NT2/D1 (cell line): ENCODE measurements around the gene PRSS57.

Experiments used
- DNase-seq: peaks from one replicate; pipeline ENCODE4 v3.0.0-alpha.2; 2011; ENCODE audit warnings: low read depth, low spot score
- H3K27me3 ChIP-seq: 2 replicates; pipeline ENCODE4 v1.6.0; 2011; ENCODE audit warnings: mild to moderate bottlenecking; ENCODE audit not compliant: insufficient read length, insufficient read depth
- H3K36me3 ChIP-seq: 2 replicates; pipeline ENCODE4 v1.6.1; 2011; ENCODE audit warnings: mild to moderate bottlenecking, low read length, mixed read lengths; ENCODE audit not compliant: insufficient read depth, insufficient read length
- H3K4me1 ChIP-seq: 2 replicates; pipeline ENCODE4 v1.5.1; 2011; ENCODE audit not compliant: insufficient read depth, insufficient read length
- H3K4me3 ChIP-seq: 2 replicates; pipeline ENCODE4 v1.5.1; 2011; ENCODE audit warnings: low read depth; ENCODE audit not compliant: insufficient read length
- H3K9ac ChIP-seq: 2 replicates; pipeline ENCODE4 v1.6.0; 2011; ENCODE audit warnings: low read depth; ENCODE audit not compliant: insufficient read length
- H3K9me3 ChIP-seq: 2 replicates; pipeline ENCODE4 v1.5.1; 2011; ENCODE audit warnings: mild to moderate bottlenecking, low read length; ENCODE audit not compliant: insufficient read depth
- SUZ12 ChIP-seq: IDR thresholded peaks from 2 replicates; pipeline ENCODE4 v1.6.1; 2011; ENCODE audit not compliant: insufficient read length, insufficient read depth; ENCODE audit errors: extremely low read depth
- YY1 ChIP-seq: IDR thresholded peaks from 2 replicates; pipeline ENCODE4 v1.6.1; 2011; ENCODE audit not compliant: insufficient read length, insufficient read depth
- ZNF274 ChIP-seq: IDR thresholded peaks from 2 replicates; pipeline ENCODE4 v1.6.1; 2011; ENCODE audit warnings: mild to moderate bottlenecking, low read depth, low read length

Gene PRSS57

DNA sequence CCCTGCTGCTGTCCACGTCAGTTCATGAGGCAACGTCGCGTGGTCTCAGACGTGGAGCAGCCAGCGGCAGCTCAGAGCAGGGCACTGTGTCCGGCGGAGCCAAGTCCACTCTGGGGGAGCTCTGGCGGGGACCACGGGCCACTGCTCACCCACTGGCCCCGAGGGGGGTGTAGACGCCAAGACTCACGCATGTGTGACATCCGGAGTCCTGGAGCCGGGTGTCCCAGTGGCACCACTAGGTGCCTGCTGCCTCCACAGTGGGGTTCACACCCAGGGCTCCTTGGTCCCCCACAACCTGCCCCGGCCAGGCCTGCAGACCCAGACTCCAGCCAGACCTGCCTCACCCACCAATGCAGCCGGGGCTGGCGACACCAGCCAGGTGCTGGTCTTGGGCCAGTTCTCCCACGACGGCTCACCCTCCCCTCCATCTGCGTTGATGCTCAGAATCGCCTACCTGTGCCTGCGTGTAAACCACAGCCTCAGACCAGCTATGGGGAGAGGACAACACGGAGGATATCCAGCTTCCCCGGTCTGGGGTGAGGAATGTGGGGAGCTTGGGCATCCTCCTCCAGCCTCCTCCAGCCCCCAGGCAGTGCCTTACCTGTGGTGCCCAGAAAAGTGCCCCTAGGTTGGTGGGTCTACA lies 12.5 kb downstream of the PRSS57 start:
- Histone ChIP-seq H3K4me1 (peaks cover 16% of the 10 kb centered on the region), H3K27me3 (no peaks in the 10 kb centered on the region), H3K9me3 (no peaks in the 10 kb centered on the region), H3K4me3 (no peak overlapping the region), H3K9ac (peak overlapping the region; percentile 10), H3K36me3 (peaks cover 27% of the 10 kb centered on the region)
- DNase-seq: no peak
- TF ChIP-seq YY1 (no peak), ZNF274 (no peak), SUZ12 (no peak)

DNA sequence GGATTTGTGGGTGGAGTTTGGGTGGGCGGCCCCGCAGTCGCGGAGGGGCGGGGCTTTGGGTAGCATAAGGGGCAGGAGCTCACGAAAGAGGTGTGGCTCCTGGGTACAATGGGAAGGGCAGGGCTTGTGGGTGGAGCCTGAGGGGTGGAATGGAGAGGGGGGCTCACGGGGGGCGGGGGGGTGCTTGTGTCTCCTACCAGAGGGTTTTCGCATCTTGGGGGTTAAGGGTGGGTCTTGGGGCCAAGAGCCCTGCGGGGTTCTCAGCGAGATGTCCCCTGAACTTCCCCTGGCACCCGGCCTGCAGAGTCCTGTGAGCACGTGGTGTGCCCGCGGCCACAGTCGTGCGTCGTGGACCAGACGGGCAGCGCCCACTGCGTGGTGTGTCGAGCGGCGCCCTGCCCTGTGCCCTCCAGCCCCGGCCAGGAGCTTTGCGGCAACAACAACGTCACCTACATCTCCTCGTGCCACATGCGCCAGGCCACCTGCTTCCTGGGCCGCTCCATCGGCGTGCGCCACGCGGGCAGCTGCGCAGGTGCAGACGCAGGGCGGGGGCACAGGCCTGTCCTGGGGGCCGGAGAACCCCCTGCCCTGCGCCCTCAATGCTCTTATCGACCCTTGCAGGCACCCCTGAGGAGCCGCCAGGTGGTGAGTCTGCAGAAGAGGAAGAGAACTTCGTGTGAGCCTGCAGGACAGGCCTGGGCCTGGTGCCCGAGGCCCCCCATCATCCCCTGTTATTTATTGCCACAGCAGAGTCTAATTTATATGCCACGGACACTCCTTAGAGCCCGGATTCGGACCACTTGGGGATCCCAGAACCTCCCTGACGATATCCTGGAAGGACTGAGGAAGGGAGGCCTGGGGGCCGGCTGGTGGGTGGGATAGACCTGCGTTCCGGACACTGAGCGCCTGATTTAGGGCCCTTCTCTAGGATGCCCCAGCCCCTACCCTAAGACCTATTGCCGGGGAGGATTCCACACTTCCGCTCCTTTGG lies 13.9 kb downstream of the PRSS57 start:
- Histone ChIP-seq H3K9ac (peak overlapping the region; percentile 27), H3K9me3 (no peaks in the 10 kb centered on the region), H3K36me3 (peaks cover 27% of the 10 kb centered on the region), H3K4me1 (peaks cover 23% of the 10 kb centered on the region), H3K4me3 (no peak overlapping the region), H3K27me3 (peaks cover 5% of the 10 kb centered on the region)
- TF ChIP-seq SUZ12: no peak
- no peak for TF ChIP-seq ZNF274
- TF ChIP-seq YY1: no peak
- DNase-seq: peak; percentile 88

DNA sequence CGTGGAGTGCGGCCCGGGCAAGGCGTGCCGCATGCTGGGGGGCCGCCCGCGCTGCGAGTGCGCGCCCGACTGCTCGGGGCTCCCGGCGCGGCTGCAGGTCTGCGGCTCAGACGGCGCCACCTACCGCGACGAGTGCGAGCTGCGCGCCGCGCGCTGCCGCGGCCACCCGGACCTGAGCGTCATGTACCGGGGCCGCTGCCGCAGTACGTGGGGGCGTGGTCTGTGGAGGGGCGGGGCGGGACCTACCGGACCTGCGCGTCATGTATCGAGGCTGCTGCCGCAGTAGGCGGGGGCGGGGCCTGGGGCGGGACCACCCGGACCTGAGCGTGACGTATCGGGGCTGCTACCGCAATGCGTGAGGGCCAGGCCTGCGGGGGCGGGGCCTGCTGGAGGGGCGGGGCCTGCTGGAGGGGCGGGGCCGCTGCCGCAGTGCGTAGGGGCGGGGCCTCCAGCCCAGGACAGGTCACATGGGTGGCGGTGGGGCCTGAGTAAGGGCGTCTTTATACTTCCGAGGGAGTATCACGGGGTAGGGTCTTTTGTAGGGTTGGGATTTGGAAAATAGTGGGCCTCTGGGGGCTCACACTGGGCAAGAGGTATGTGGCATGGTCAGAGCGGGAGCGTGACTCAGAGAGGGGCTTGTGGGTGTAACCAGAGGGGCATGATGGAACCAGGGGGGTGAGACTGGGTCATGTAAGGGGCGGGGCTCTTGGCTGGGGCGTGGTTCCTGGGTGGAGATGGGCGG lies 14.8 kb downstream of the PRSS57 start:
- H3K27me3 ChIP-seq: peaks cover 11% of the 10 kb centered on the region
- no peaks in the 10 kb centered on the region for H3K9me3 ChIP-seq
- H3K36me3 ChIP-seq: peaks cover 27% of the 10 kb centered on the region
- peaks cover 26% of the 10 kb centered on the region for H3K4me1 ChIP-seq
- no peak for TF ChIP-seq SUZ12
- no peak for TF ChIP-seq ZNF274
- no peak for TF ChIP-seq YY1
- H3K9ac ChIP-seq: peak overlapping the region; percentile 95
- peak; percentile 98 for DNase-seq
- H3K4me3 ChIP-seq: peak overlapping the region; percentile 82

DNA sequence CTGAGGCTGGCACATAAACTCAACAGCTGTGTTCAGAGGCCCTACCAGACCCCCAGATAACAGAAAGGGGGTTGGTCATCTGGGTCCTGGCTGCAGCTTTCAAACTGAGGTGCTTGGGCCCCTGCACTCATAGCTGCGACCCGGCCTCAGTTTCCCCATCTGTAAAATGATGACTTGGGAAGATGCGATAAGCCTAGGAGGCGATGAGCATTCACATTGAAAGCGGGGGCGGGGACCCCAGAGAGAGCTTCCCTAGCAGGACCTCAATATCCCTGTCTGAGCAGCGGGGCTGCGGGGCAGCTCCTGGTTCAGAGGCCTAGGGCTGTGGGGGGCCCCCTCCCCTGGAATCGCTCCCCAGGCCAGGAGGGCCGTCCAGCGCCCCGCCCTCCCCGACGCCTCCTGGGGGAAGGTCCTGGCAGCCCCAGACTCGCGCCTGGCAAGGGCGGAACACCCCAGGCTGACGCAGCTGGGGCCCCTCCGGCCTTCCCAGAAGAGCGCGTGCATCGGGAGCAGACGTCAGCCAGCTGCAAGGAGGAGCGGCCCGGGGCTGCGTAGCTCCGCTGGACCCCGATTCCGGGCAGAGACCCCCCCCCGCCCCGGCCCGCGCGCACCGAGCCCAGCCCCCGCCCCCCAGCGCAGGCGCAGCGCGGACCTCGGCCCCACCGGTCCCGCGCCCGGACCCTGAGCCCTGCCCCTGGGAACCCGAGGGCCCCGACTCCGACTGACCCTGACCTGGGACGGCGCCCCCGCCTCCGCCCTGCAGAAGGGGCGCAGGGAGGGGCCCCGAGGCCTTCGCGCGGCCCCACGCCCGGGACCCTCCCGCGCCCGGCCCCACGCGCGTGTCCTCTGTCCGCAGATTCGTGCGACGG lies 15.6 kb downstream of the PRSS57 start:
- TF ChIP-seq YY1 (no peak), ZNF274 (no peak), SUZ12 (no peak)
- H3K4me3 ChIP-seq: peak overlapping the region; percentile 82
- peaks cover 12% of the 10 kb centered on the region for H3K27me3 ChIP-seq
- no peak for DNase-seq
- no peaks in the 10 kb centered on the region for H3K9me3 ChIP-seq
- H3K9ac ChIP-seq: peak overlapping the region; percentile 95
- peaks cover 24% of the 10 kb centered on the region for H3K4me1 ChIP-seq
- peaks cover 27% of the 10 kb centered on the region for H3K36me3 ChIP-seq

DNA sequence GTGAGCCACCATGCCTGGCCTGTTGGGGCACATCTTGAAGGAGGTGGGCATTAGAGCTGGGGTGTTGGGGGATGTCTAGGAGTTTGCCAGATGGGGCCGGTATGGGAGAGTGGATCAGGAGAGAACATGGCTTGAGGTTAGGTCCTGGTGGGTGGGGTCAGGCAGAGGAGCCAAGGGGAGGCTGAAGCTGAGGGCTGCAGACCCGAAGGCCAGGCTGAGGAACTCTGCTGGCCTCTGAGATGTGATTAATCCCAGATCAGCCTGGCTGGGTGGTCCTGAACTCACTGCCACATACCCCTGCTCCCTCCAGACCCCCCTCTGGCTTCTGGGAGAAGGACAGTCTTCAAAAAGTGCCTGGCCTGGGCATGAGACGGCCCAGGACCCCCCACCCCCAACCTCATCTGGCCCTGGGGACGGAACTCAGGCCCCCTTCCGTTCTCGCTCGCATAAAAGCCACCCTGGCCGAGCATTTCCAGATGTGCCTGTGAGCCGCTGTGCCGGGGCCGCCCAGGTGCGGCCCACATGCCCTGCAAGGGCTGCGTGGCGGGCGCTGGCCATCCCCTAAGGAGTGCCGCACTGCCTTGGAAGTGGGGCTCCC lies 16.4 kb downstream of the PRSS57 start:
- DNase-seq: no peak
- peaks cover 12% of the 10 kb centered on the region for H3K27me3 ChIP-seq
- H3K36me3 ChIP-seq: peaks cover 27% of the 10 kb centered on the region
- peaks cover 24% of the 10 kb centered on the region for H3K4me1 ChIP-seq
- H3K9ac ChIP-seq: peak overlapping the region; percentile 95
- no peak for TF ChIP-seq YY1
- no peak for TF ChIP-seq ZNF274
- TF ChIP-seq SUZ12: no peak
- peak overlapping the region; percentile 82 for H3K4me3 ChIP-seq
- H3K9me3 ChIP-seq: no peaks in the 10 kb centered on the region
